HEK293 (cell line): ENCODE results near the gene TMCC2.

Source experiments
- ZNF174 ChIP-seq: fragments of 450-650 bp; formaldehyde crosslinking; IDR thresholded peaks from 2 replicates; pipeline ENCODE4 v1.5.0; 2017; ENCODE audit warnings: missing biosample characterization, mild to moderate bottlenecking, missing genetic modification characterization
- ZNF423 ChIP-seq: fragments of 450-650 bp; formaldehyde crosslinking; IDR thresholded peaks from 2 replicates; pipeline ENCODE4 v1.5.1; 2016; ENCODE audit warnings: missing biosample characterization, missing genetic modification characterization
- TF ChIP-seq, protein P1 (sequence below): IDR thresholded peaks from 2 replicates; pipeline ENCODE4 v1.6.1; 2011; ENCODE audit warnings: mild to moderate bottlenecking, low read depth, low read length, borderline replicate concordance
- TF ChIP-seq, protein P2 (sequence below): fragments of 450-650 bp; formaldehyde crosslinking; IDR thresholded peaks from 2 replicates; pipeline ENCODE4 v1.5.1; 2016; ENCODE audit warnings: missing biosample characterization, missing genetic modification characterization

DNA sequence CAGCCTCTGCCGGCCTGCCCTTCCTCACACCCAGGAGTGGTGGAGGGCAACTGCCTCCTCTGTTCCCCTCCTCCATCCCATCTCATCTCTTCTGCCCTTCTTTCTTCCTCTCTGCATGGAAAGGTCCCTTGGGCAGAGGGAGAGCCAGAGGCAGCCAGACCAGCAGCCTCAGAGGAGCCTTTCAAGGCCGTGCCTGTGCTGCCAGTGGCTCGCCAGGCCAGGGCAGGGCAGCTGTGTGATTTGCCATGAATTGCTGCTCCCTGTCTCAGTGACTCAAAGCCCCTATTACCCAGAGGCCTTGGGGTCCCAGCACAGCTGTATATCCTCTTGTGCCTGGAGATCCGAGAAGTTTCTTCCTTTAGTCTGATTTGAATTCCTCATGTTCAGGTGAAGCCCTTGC, 21.9 kb downstream of the TMCC2 start:
- no peak for TF ChIP-seq ZNF174
- TF ChIP-seq, protein P1, sequence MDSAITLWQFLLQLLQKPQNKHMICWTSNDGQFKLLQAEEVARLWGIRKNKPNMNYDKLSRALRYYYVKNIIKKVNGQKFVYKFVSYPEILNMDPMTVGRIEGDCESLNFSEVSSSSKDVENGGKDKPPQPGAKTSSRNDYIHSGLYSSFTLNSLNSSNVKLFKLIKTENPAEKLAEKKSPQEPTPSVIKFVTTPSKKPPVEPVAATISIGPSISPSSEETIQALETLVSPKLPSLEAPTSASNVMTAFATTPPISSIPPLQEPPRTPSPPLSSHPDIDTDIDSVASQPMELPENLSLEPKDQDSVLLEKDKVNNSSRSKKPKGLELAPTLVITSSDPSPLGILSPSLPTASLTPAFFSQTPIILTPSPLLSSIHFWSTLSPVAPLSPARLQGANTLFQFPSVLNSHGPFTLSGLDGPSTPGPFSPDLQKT = no peak
- TF ChIP-seq, protein P2, sequence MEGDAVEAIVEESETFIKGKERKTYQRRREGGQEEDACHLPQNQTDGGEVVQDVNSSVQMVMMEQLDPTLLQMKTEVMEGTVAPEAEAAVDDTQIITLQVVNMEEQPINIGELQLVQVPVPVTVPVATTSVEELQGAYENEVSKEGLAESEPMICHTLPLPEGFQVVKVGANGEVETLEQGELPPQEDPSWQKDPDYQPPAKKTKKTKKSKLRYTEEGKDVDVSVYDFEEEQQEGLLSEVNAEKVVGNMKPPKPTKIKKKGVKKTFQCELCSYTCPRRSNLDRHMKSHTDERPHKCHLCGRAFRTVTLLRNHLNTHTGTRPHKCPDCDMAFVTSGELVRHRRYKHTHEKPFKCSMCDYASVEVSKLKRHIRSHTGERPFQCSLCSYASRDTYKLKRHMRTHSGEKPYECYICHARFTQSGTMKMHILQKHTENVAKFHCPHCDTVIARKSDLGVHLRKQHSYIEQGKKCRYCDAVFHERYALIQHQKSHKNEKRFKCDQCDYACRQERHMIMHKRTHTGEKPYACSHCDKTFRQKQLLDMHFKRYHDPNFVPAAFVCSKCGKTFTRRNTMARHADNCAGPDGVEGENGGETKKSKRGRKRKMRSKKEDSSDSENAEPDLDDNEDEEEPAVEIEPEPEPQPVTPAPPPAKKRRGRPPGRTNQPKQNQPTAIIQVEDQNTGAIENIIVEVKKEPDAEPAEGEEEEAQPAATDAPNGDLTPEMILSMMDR (tag by site-specific recombination) = no peak
- TF ChIP-seq ZNF423 (tag by site-specific recombination) = 0 out of 2 replicates have a peak, but pooled peaks have one; percentile 11
